NCI-H1105 treated with DMSO at 0.1 percent for 48 hours (cell line): ENCODE measurements around the gene VEZF1.

Source experiments
- DNase-seq: peaks from one replicate; lab custom pipeline; 2025; lab: John Stamatoyannopoulos, UW

The VEZF1 gene

GRCh38 chr17:57949649-57950048, 38.4 kb downstream of the VEZF1 start:
- no peak for DNase-seq

- no peak for DNase-seq
Measured at GRCh38 chr17:57948555-57949420, 39.3 kb downstream of the VEZF1 start.

- DNase-seq: no peak
Measured at GRCh38 chr17:57948169-57948554, 39.9 kb downstream of the VEZF1 start.

GRCh38 chr17:57947369-57947768, 40.7 kb downstream of the VEZF1 start:
- no peak for DNase-seq

GRCh38 chr17:57946798-57947358, 41.2 kb downstream of the VEZF1 start:
- DNase-seq: peak; percentile 47

- DNase-seq: peak; percentile 12
Measured at GRCh38 chr17:57945996-57946797, 41.9 kb downstream of the VEZF1 start.

- no peak for DNase-seq
Measured at GRCh38 chr17:57944908-57945307, 43.1 kb downstream of the VEZF1 start.

- no peak for DNase-seq
Measured at GRCh38 chr17:57943645-57944044, 44.4 kb downstream of the VEZF1 start.

GRCh38 chr17:57943140-57943539, 44.9 kb downstream of the VEZF1 start:
- DNase-seq: no peak

GRCh38 chr17:57941384-57942370, 46.4 kb downstream of the VEZF1 start:
- DNase-seq: no peak

GRCh38 chr17:57940653-57941329, 47.3 kb downstream of the VEZF1 start:
- no peak for DNase-seq

- DNase-seq: no peak
Measured at GRCh38 chr17:57940231-57940630, 47.8 kb downstream of the VEZF1 start.

- peak; percentile 55 for DNase-seq
Measured at GRCh38 chr17:57939797-57940196, 48.3 kb downstream of the VEZF1 start.

- DNase-seq: no peak
Measured at GRCh38 chr17:57938061-57938502, 50.0 kb downstream of the VEZF1 start.

- DNase-seq: no peak
Measured at GRCh38 chr17:57937492-57937891, 50.6 kb downstream of the VEZF1 start.

GRCh38 chr17:57935833-57936807, 51.9 kb downstream of the VEZF1 start:
- DNase-seq: no peak

GRCh38 chr17:57931488-57932137, 56.4 kb downstream of the VEZF1 start:
- no peak for DNase-seq

GRCh38 chr17:57930239-57930638, 57.8 kb downstream of the VEZF1 start:
- no peak for DNase-seq

GRCh38 chr17:57929386-57929785, 58.7 kb downstream of the VEZF1 start:
- no peak for DNase-seq
